ENCODE data around the gene MLF2. TPM values are rescaled to one million over a fixed set of nuclear protein-coding genes. Genes with fewer than 3 reads are reported as not detected.
"Not testable (repeated sequence)": the region's sequence is repeated elsewhere in the genome, so short reads cannot be mapped to it uniquely, and the experiment has no call there.

Gene MLF2
- total and polyA plus RNA-seq, 12 donors = 108 to 197 (median 148) TPM

DNA sequence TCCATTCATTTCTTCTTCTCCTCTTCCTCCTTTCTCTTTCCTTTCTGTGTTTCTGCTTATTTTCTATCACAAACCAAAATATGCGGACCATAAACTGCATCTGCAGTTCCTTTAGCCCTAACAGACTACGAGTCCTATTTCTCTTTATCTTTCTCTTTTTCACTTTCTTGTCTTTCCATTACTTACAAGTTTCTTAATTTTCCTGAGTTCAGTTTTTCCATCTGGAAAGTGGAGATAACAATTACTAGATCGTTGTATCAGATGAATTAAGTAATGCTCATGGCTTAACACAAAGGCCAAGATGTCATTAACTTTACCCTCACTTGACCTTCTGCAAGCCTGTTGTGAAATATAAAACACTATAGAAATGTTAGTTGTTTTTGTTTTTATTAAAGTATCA, 30.1 kb downstream of the MLF2 start:
- TF ChIP-seq, protein P1, sequence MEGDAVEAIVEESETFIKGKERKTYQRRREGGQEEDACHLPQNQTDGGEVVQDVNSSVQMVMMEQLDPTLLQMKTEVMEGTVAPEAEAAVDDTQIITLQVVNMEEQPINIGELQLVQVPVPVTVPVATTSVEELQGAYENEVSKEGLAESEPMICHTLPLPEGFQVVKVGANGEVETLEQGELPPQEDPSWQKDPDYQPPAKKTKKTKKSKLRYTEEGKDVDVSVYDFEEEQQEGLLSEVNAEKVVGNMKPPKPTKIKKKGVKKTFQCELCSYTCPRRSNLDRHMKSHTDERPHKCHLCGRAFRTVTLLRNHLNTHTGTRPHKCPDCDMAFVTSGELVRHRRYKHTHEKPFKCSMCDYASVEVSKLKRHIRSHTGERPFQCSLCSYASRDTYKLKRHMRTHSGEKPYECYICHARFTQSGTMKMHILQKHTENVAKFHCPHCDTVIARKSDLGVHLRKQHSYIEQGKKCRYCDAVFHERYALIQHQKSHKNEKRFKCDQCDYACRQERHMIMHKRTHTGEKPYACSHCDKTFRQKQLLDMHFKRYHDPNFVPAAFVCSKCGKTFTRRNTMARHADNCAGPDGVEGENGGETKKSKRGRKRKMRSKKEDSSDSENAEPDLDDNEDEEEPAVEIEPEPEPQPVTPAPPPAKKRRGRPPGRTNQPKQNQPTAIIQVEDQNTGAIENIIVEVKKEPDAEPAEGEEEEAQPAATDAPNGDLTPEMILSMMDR (IDR thresholded peaks at IDR 0.05) = no peak
- H3K36me3 ChIP-seq = peaks cover 0 to 27% (median under 1%) of the 10 kb centered on the region in 9 donors
- H3K9me3 ChIP-seq = no peaks in the 10 kb centered on the region
- ATAC-seq = no peak
- WGBS, 2 donors = 79 to 83% methylated on average over 3 of the region's 3 CpGs
- no peak overlapping the region for H3K27ac ChIP-seq
- DNase-seq = no peak
- H3K4me1 ChIP-seq = peaks cover 0 to 20% (median 14%) of the 10 kb centered on the region in 9 donors
- peak overlapping the region in 1 of 10 donors; percentile 90 for H3K4me3 ChIP-seq
- H3K27me3 ChIP-seq = no peaks in the 10 kb centered on the region
- intact Hi-C loops (cut with DNase I) = loop anchor here in 5 of 10 donors (1.0 to 5.0 kb wide), 5 partner anchors 32 to 61 kb away; partner anchors contain the start of genes ING4 (in 4 of the 5) and ZNF384 (in 2 of the 5)

- ATAC-seq (no peak), DNase-seq (no peak)
- Histone ChIP-seq H3K36me3 (no peaks in the 10 kb centered on the region), H3K9me3 (no peaks in the 10 kb centered on the region), H3K4me3 (no peak overlapping the region), H3K27me3 (peaks cover 0 to 23% (median 11%) of the 10 kb centered on the region in 7 donors), H3K27ac (no peak overlapping the region), H3K4me1 (no peaks in the 10 kb centered on the region)
- intact Hi-C loops (cut with DNase I) = no loop called here
- 70 to 86% methylated on average over 7 of the region's 10 CpGs for WGBS, 2 donors
- TF ChIP-seq, protein P1 (IDR thresholded peaks at IDR 0.05) = no peak
Measured at GRCh38 chr12:6716874-6717437, 36.0 kb downstream of the MLF2 start.

DNA sequence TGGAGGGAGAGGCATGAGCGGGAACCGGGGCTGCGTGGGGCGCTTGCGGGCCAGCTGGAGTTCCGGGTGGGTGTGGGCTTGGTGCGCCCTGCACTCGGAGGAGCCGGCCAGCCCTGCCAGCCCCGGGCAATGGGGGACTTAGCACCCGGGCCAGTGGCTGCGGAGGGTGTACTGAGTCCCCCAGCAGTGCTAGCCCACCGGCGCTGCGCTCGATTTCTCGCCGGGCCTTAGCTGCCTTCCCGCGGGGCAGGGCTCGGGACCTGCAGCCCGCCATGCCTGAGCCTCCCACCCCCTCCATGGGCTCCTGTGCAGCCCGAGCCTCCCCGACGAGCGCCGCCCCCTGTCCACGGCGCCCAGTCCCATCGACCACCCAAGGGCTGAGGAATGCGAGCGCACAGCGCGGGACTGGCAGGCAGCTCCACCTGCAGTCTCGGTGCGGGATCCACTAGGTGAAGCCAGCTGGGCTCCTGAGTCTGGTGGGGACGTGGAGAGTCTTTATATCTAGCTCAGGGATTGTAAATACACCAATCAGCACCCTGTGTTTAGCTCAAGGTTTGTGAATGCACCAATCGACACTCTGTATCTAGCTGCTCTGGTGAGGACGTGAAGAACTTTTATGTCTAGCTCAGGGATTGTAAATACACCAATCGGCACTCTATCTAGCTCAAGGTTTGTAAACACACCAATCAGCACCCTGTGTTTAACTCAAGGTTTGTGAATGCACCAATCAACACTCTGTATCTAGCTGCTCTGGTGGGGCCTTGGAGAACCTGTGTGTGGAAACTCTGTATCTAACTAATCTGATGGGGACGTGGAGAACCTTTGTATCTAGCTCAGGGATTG, 36.7 kb downstream of the MLF2 start:
- H3K27me3 ChIP-seq = peaks cover 0 to 23% (median 14%) of the 10 kb centered on the region in 7 donors
- 85 to 89% methylated on average over 15 to 32 of the region's 41 CpGs for WGBS, 2 donors
- intact Hi-C loops (cut with DNase I); H3K9me3 ChIP-seq; H3K27ac ChIP-seq; H3K4me1 ChIP-seq; H3K36me3 ChIP-seq; ATAC-seq; DNase-seq; H3K4me3 ChIP-seq: not testable (repeated sequence)

DNA sequence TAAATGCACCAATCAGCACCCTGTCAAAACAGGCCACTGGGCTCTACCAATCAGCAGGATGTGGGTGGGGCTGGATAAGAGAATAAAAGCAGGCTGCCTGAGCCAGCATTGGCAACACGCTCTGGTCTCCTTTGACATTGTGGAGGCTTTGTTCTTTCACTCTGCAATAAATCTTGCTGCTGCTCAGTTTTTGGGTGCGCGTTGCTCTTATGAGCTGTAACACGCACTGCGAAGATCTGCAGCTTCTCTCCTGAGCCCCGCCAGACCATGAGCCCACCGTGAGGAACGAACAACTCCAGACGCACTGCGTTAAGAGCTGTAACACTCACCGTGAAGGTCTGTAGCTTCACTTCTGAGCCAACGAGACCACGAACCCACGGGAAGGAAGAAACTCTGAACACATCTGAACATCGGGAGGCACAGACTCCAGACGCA, 44.0 kb downstream of the MLF2 start:
- 85 to 87% methylated on average over 16 of the region's 16 CpGs for WGBS, 2 donors
- ATAC-seq = no peak

GRCh38 chr12:6708351-6708750, 44.6 kb downstream of the MLF2 start:
- H3K36me3 ChIP-seq; H3K9me3 ChIP-seq; intact Hi-C loops (cut with DNase I); DNase-seq; ATAC-seq; H3K4me3 ChIP-seq; H3K27ac ChIP-seq; H3K4me1 ChIP-seq: not testable (repeated sequence)
- 92 to 93% methylated on average over 19 to 21 of the region's 21 CpGs for WGBS, 2 donors
- peaks cover 0 to 69% (median 54%) of the 10 kb centered on the region in 7 donors for H3K27me3 ChIP-seq

More for the DNA sequence above, 44.0 kb downstream of the MLF2 start:
- Histone ChIP-seq H3K9me3 (no peaks in the 10 kb centered on the region), H3K4me3 (no peak overlapping the region), H3K27me3 (peaks cover 0 to 69% (median 51%) of the 10 kb centered on the region in 7 donors), H3K36me3 (no peaks in the 10 kb centered on the region), H3K4me1 (no peaks in the 10 kb centered on the region), H3K27ac (no peak overlapping the region)
- no peak for DNase-seq
- intact Hi-C loops (cut with DNase I) = no loop called here
- TF ChIP-seq, protein P1 (IDR thresholded peaks at IDR 0.05) = no peak

All from heart right ventricle (tissue), 16 donors.